Keratinocyte (primary cell): ENCODE data around the gene ADGRL3.

Source experiments
- CTCF ChIP-seq, 3 experiments: IDR thresholded peaks in 1 of 3; conservative IDR thresholded peaks in 1 of 3; optimal IDR thresholded peaks in 1 of 3; 2 replicates in 2 of 3; 3 replicates in 1 of 3; pipeline versions ENCODE3 to v1.5.1; 2011; ENCODE audit warnings: low read length in 3 of 3, mild to moderate bottlenecking in 3 of 3, moderate library complexity in 2 of 3, control low read depth in 1 of 3, inconsistent platforms in 1 of 3; ENCODE audit not compliant: insufficient read depth in 2 of 3; ENCODE audit errors: extremely low read depth in 1 of 3
- EZH2 ChIP-seq: IDR thresholded peaks from one replicate; pipeline ENCODE4 v1.6.1; 2012; ENCODE audit warnings: inconsistent platforms, mild to moderate bottlenecking, low read length, moderate library complexity

- no peak for TF ChIP-seq CTCF (optimal IDR thresholded peaks at IDR 0.05 in 1 of 3, IDR thresholded peaks at IDR 0.05 in 1 of 3, conservative IDR thresholded peaks at IDR 0.05 in 1 of 3; ENCODE audit: extremely low read depth in 1 of 3, insufficient read depth in 2 of 3, low read length in 3 of 3)
- no peak for TF ChIP-seq EZH2
Measured at GRCh38 chr4:61614231-61614630, 414.1 kb downstream of the ADGRL3 start.
